Endothelial cell of umbilical vein (primary cell): ENCODE data around the gene AVPR2.

Experiments used
- EZH2 ChIP-seq: IDR thresholded peaks from 2 replicates; pipeline ENCODE4 v1.6.1; 2012; ENCODE audit warnings: borderline replicate concordance, low read depth, mild to moderate bottlenecking, moderate library complexity, low read length, inconsistent platforms; ENCODE audit not compliant: severe bottlenecking
- FOS ChIP-seq: IDR thresholded peaks from 2 replicates; pipeline ENCODE4 v1.6.1; 2011; ENCODE audit warnings: mild to moderate bottlenecking, low read length, moderate library complexity, borderline replicate concordance; ENCODE audit not compliant: insufficient read depth
- GATA2 ChIP-seq: IDR thresholded peaks from 2 replicates; pipeline ENCODE4 v1.7.0; 2011; ENCODE audit warnings: low read depth, mild to moderate bottlenecking, moderate library complexity, mixed read lengths, low read length; ENCODE audit not compliant: insufficient read length, insufficient read depth
- MAX ChIP-seq: IDR thresholded peaks from 2 replicates; pipeline ENCODE4 v1.6.1; 2011; ENCODE audit not compliant: insufficient read depth, insufficient read length
- POLR2A ChIP-seq: IDR thresholded peaks from 2 replicates; pipeline ENCODE4 v1.6.1; 2012; ENCODE audit warnings: low read depth, mild to moderate bottlenecking, control low read depth, low read length
- POLR2AphosphoS5 ChIP-seq: IDR thresholded peaks from 2 replicates; pipeline ENCODE4 v1.6.1; 2012; ENCODE audit warnings: low read depth, mild to moderate bottlenecking, control low read depth, low read length, moderate library complexity; ENCODE audit not compliant: insufficient read depth
- TF ChIP-seq, protein P1 (sequence below), 2 donors: IDR thresholded peaks; 1 replicate in 1 of 2; 2 replicates in 1 of 2; pipeline ENCODE4 v1.5.1; 2011; ENCODE audit warnings: low read length in 2 of 2, mild to moderate bottlenecking in 2 of 2, moderate library complexity in 2 of 2, control low read depth in 1 of 2, inconsistent platforms in 1 of 2, low read depth in 1 of 2; ENCODE audit not compliant: insufficient read depth in 1 of 2; ENCODE audit errors: extremely low read depth in 1 of 2

- TF ChIP-seq, protein P1, sequence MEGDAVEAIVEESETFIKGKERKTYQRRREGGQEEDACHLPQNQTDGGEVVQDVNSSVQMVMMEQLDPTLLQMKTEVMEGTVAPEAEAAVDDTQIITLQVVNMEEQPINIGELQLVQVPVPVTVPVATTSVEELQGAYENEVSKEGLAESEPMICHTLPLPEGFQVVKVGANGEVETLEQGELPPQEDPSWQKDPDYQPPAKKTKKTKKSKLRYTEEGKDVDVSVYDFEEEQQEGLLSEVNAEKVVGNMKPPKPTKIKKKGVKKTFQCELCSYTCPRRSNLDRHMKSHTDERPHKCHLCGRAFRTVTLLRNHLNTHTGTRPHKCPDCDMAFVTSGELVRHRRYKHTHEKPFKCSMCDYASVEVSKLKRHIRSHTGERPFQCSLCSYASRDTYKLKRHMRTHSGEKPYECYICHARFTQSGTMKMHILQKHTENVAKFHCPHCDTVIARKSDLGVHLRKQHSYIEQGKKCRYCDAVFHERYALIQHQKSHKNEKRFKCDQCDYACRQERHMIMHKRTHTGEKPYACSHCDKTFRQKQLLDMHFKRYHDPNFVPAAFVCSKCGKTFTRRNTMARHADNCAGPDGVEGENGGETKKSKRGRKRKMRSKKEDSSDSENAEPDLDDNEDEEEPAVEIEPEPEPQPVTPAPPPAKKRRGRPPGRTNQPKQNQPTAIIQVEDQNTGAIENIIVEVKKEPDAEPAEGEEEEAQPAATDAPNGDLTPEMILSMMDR (IDR thresholded peaks at IDR 0.05; ENCODE audit: extremely low read depth in 1 of 2, insufficient read depth in 1 of 2, low read depth in 1 of 2, low read length in 2 of 2): no peak
- TF ChIP-seq GATA2 (no peak), POLR2A (no peak), POLR2AphosphoS5 (no peak), EZH2 (no peak), MAX (no peak), FOS (no peak)
Measured at GRCh38 chrX:153929576-153929975, 25.1 kb downstream of the AVPR2 start.
